GM18517 (cell line): ENCODE data around the gene PUS10.
A peak's percentile ranks its signal among the peaks of the same experiment; 100 is the strongest.

ENCODE experiments used
- ATAC-seq: cut with Tn5 transposase; IDR thresholded peaks from one replicate; pipeline ENCODE4 v1.9.1; 2021; ENCODE audit warnings: mild to moderate bottlenecking, moderate library complexity; ENCODE audit not compliant: unreplicated experiment

Gene PUS10

GRCh38 chr2:60972889-60973656 is 45.0 kb downstream of the PUS10 start:
- no peak for ATAC-seq

- peak; percentile 82 for ATAC-seq
Observed at GRCh38 chr2:60966507-60967405, 51.3 kb downstream of the PUS10 start.

GRCh38 chr2:60965499-60965785 is 52.6 kb downstream of the PUS10 start:
- ATAC-seq = no peak

GRCh38 chr2:60964651-60965498 is 53.2 kb downstream of the PUS10 start:
- ATAC-seq = no peak

GRCh38 chr2:60963190-60963589 is 54.9 kb downstream of the PUS10 start:
- ATAC-seq = no peak

- no peak for ATAC-seq
Observed at GRCh38 chr2:60962528-60962927, 55.5 kb downstream of the PUS10 start.

- no peak for ATAC-seq
Observed at GRCh38 chr2:60961457-60961856, 56.6 kb downstream of the PUS10 start.

GRCh38 chr2:60960706-60961105 is 57.3 kb downstream of the PUS10 start:
- no peak for ATAC-seq

GRCh38 chr2:60959501-60959900 is 58.6 kb downstream of the PUS10 start:
- ATAC-seq = no peak

- ATAC-seq = no peak
Observed at GRCh38 chr2:60958800-60959199, 59.3 kb downstream of the PUS10 start.

- no peak for ATAC-seq
Observed at GRCh38 chr2:60958361-60958760, 59.7 kb downstream of the PUS10 start.

- ATAC-seq = no peak
Observed at GRCh38 chr2:60957643-60958042, 60.4 kb downstream of the PUS10 start.

GRCh38 chr2:60957224-60957623 is 60.8 kb downstream of the PUS10 start:
- ATAC-seq = no peak

- no peak for ATAC-seq
Observed at GRCh38 chr2:60954139-60954538, 63.9 kb downstream of the PUS10 start.

- ATAC-seq = no peak
Observed at GRCh38 chr2:60948926-60949579, 69.0 kb downstream of the PUS10 start.

- ATAC-seq = no peak
Observed at GRCh38 chr2:60948161-60948560, 69.9 kb downstream of the PUS10 start.

- no peak for ATAC-seq
Observed at GRCh38 chr2:60947056-60947455, 71.0 kb downstream of the PUS10 start.

GRCh38 chr2:60945341-60945740 is 72.7 kb downstream of the PUS10 start:
- no peak for ATAC-seq

- ATAC-seq = no peak
Observed at GRCh38 chr2:60939622-60940021, 78.4 kb downstream of the PUS10 start.

GRCh38 chr2:60938301-60938700 is 79.8 kb downstream of the PUS10 start:
- no peak for ATAC-seq

GRCh38 chr2:60936757-60937156 is 81.3 kb downstream of the PUS10 start:
- ATAC-seq = no peak
